ENCODE data around the gene CRYBB1.
A peak's percentile ranks its signal among the peaks of the same experiment; 100 is the strongest.

CRYBB1 gene

GRCh38 chr22:26617271-26618199 is at the start of gene CRYBB1:
CRYBB1 (minus strand) TSS chr22:26618027; CDS start chr22:26616319, 1,708 bp downstream.
- peak; percentile 91 for DNase-seq
- no peaks in the 10 kb centered on the region for H3K9me2 ChIP-seq (replicated peaks; ENCODE audit: insufficient read depth, low read length)
- H3K4me3 ChIP-seq (ENCODE audit: low read length) = peak within 1 kb of the TSS; percentile 30
- H3K9ac ChIP-seq (ENCODE audit: low read length) = peak within 1 kb of the TSS; percentile 61
- H3F3A ChIP-seq (ENCODE audit: insufficient read depth, low read length) = peaks cover 34% of the 10 kb centered on the region
- TF ChIP-seq EZH2 (optimal IDR thresholded peaks at IDR 0.05; ENCODE audit: low read depth, low read length) (no peak), EZH2phosphoT487 (IDR thresholded peaks at IDR 0.05; ENCODE audit: low read length) (no peak), CTCF (IDR thresholded peaks at IDR 0.05; ENCODE audit: low read length) (no peak)
- peak within 1 kb of the TSS; percentile 71 for H3K4me2 ChIP-seq (ENCODE audit: low read depth, low read length)
- peaks cover 52% of the 10 kb centered on the region for H3K4me1 ChIP-seq (ENCODE audit: low read length)
- no peaks in the 10 kb centered on the region for H3K27me3 ChIP-seq (replicated peaks; ENCODE audit: insufficient read depth, low read length)
- peak within 1 kb of the TSS; percentile 60 for H2AFZ ChIP-seq (ENCODE audit: low read length)
- H3K79me2 ChIP-seq (ENCODE audit: low read length) = peaks cover 16% of the 10 kb centered on the region; the same call in 1 of the 2 replicates
- no peaks in the 10 kb centered on the region for H3K36me3 ChIP-seq (replicated peaks; ENCODE audit: insufficient read depth, low read length)
- H3K9me3 ChIP-seq (replicated peaks; ENCODE audit: insufficient read depth, low read length) = no peaks in the 10 kb centered on the region
- H4K20me1 ChIP-seq (ENCODE audit: insufficient read depth, low read length) = no peaks in the 10 kb centered on the region
- peak within 1 kb of the TSS; percentile 91 for H3K27ac ChIP-seq (ENCODE audit: low read length)

- TF ChIP-seq CTCF (IDR thresholded peaks at IDR 0.05; ENCODE audit: low read length) (no peak), EZH2phosphoT487 (IDR thresholded peaks at IDR 0.05; ENCODE audit: low read length) (no peak), EZH2 (optimal IDR thresholded peaks at IDR 0.05; ENCODE audit: low read depth, low read length) (no peak)
- H3K9me3 ChIP-seq (replicated peaks; ENCODE audit: insufficient read depth, low read length) = no peaks in the 10 kb centered on the region
- H3K9me2 ChIP-seq (replicated peaks; ENCODE audit: insufficient read depth, low read length) = no peaks in the 10 kb centered on the region
- peaks cover 14% of the 10 kb centered on the region for H3F3A ChIP-seq (ENCODE audit: insufficient read depth, low read length)
- no peak overlapping the region for H3K27ac ChIP-seq (ENCODE audit: low read length)
- H3K4me3 ChIP-seq (ENCODE audit: low read length) = no peak overlapping the region
- H2AFZ ChIP-seq (ENCODE audit: low read length) = no peak overlapping the region
- no peaks in the 10 kb centered on the region for H4K20me1 ChIP-seq (ENCODE audit: insufficient read depth, low read length)
- H3K27me3 ChIP-seq (replicated peaks; ENCODE audit: insufficient read depth, low read length) = no peaks in the 10 kb centered on the region
- H3K4me2 ChIP-seq (ENCODE audit: low read depth, low read length) = no peak overlapping the region
- no peaks in the 10 kb centered on the region for H3K36me3 ChIP-seq (replicated peaks; ENCODE audit: insufficient read depth, low read length)
- H3K9ac ChIP-seq (ENCODE audit: low read length) = no peak overlapping the region
- peaks cover 46% of the 10 kb centered on the region for H3K4me1 ChIP-seq (ENCODE audit: low read length)
- DNase-seq = no peak
- peaks cover 11% of the 10 kb centered on the region; the same call in 1 of the 2 replicates for H3K79me2 ChIP-seq (ENCODE audit: low read length)
Measured at GRCh38 chr22:26667140-26667539, 49.3 kb upstream of the CRYBB1 start.

GRCh38 chr22:26665813-26666231 is 48.0 kb upstream of the CRYBB1 start:
- no peak overlapping the region for H3K4me3 ChIP-seq (ENCODE audit: low read length)
- TF ChIP-seq CTCF (IDR thresholded peaks at IDR 0.05; ENCODE audit: low read length) (no peak), EZH2 (optimal IDR thresholded peaks at IDR 0.05; ENCODE audit: low read depth, low read length) (no peak), EZH2phosphoT487 (IDR thresholded peaks at IDR 0.05; ENCODE audit: low read length) (no peak)
- H3K9ac ChIP-seq (ENCODE audit: low read length) = no peak overlapping the region
- peaks cover 8% of the 10 kb centered on the region; the same call in 1 of the 2 replicates for H3F3A ChIP-seq (ENCODE audit: insufficient read depth, low read length)
- DNase-seq = no peak
- H4K20me1 ChIP-seq (ENCODE audit: insufficient read depth, low read length) = no peaks in the 10 kb centered on the region
- H3K9me3 ChIP-seq (replicated peaks; ENCODE audit: insufficient read depth, low read length) = no peaks in the 10 kb centered on the region
- H3K9me2 ChIP-seq (replicated peaks; ENCODE audit: insufficient read depth, low read length) = no peaks in the 10 kb centered on the region
- no peak overlapping the region for H2AFZ ChIP-seq (ENCODE audit: low read length)
- H3K27me3 ChIP-seq (replicated peaks; ENCODE audit: insufficient read depth, low read length) = no peaks in the 10 kb centered on the region
- no peaks in the 10 kb centered on the region for H3K36me3 ChIP-seq (replicated peaks; ENCODE audit: insufficient read depth, low read length)
- H3K79me2 ChIP-seq (ENCODE audit: low read length) = peaks cover 20% of the 10 kb centered on the region
- no peak overlapping the region for H3K4me2 ChIP-seq (ENCODE audit: low read depth, low read length)
- H3K27ac ChIP-seq (ENCODE audit: low read length) = peak overlapping the region; percentile 69; the same call in 1 of the 2 replicates
- H3K4me1 ChIP-seq (ENCODE audit: low read length) = peaks cover 35% of the 10 kb centered on the region

All from MM.1S (cell line).